NCI-H1105 (cell line): ENCODE results near the gene KDM8.
"Not testable (repeated sequence)": the region's sequence is repeated elsewhere in the genome, so short reads cannot be mapped to it uniquely, and the experiment has no call there.

Experiments
- DNase-seq: peaks from one replicate; lab custom pipeline; 2025; lab: John Stamatoyannopoulos, UW

KDM8 gene

DNA sequence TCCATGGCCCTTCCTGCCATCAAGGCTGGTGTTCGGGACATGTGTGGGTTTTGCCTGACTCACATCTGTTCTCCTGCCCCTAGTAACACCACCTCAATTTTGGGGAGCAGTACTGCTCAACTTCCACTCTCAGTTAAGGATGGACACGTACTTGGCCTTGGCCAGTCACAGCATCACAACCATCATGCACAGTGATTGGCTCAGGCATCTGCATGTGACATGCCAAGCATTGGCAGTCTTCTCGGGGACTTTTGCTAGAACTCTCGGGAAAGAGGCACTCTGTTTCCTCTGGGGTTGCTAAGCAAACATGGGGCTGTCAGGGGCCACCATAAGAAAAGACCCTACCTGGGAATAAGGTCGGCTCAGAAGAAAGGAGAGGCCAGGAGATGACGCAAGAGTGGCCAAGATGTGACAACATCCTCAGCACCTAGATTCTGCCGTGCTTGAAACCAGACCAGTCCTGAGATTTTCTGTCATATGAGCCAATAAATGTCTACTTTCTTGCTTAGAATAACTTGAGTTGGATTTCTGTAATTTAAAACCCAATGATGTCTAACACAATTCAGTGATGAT is 11.9 kb upstream of the KDM8 start:
- no peak for DNase-seq

GRCh38 chr16:27193300-27193990 is 9.9 kb upstream of the KDM8 start:
- no peak for DNase-seq

DNA sequence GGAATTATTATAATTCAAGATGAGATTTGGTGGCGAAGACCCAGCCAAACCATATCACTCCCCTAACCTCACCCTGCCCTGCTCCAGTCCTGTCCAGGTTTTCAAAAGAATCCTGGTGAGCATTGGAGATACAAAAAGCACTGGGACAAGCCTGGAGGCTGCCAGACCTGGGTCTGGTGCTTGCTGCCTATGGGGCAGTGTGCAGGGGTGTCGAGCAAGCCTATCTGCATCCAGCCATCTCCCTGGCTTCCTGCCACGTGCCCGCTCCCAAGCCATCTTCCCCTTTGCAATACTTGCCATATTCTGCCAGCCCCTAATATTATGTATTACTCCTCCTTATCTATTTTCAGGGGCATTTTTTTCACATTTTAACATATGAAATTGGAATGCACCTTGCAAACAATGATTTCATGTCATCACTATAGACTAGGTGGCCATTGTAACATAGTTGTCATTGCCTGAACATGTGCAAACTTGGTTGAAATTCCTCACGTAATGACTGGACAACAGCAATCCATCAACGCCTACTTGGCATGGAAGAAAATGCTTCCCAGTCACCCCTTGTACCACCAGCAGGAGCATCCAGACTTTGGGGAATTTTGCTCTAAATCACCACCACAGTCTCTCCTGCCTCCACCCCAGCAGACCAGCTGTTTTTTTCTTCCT is 8.1 kb upstream of the KDM8 start:
- DNase-seq = no peak

DNA sequence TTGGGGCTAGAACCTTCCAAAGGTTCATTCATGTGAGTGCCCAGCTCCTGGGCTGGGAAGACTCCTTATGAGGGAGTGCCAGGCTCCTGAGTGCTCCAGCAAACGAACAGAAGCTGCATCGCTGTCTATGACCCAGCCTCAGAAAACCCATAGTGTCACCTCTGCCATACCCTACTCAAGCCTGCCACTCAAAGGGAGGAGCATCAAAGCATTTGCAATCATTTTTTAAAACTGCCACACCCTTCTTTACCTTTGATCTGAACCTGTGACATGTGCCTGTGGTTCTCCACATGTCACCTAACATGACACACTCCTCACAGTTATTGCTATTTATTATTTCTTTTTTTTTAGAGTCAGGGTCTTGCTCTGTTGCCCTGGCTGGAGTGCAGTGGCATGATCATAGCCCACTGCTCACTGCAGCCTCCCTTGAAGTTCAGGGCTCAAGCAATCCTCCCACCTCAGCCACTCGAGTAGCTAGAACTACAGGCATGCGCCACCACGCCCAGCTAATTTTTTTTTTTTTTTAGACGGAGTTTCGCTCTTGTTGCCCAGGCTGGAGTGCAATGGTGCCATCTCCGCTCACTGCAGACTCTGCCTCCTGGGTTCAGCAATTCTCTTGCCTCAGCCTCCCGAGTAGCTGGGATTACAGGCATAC is 7.3 kb upstream of the KDM8 start:
- DNase-seq = no peak

- no peak for DNase-seq
Measured at GRCh38 chr16:27197004-27197403, 6.3 kb upstream of the KDM8 start.

DNA sequence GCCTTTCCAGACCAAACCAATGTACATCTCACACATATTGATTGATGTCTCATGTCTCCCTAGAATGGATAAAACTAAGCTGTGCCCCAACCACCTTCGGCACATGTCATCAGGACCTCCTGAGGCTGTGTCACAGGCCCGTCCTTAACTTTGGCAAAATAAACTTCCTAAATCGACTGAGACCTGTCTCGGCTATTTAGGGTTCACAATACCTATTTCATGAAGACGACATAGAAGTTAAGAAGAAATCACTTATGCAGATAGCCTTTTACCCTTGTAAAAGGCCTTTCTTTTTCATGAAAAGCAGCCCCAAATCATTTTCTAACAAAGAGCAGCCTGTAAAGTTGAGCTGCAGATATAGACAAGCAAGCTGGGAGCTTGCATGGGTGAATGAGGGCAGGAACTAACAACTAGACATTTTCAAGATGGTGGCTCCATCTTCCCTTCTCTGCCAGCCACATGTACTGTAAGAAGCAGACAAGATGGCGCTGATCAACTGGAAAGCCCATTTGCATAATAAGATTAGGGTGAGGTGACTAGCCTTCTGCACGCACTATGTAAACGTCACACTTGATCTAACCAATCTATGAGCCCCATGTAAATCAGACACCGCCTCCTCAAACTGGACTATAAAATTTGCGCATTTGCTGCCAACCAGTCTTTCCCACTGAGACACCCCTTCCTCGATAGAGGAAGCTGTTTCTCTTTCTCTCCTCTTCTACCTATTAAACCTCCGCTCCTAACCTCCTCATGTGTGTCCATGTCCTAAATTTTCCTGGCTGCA is 4.7 kb upstream of the KDM8 start:
- no peak for DNase-seq

- no peak for DNase-seq
Measured at GRCh38 chr16:27199235-27199586, 4.1 kb upstream of the KDM8 start.

DNA sequence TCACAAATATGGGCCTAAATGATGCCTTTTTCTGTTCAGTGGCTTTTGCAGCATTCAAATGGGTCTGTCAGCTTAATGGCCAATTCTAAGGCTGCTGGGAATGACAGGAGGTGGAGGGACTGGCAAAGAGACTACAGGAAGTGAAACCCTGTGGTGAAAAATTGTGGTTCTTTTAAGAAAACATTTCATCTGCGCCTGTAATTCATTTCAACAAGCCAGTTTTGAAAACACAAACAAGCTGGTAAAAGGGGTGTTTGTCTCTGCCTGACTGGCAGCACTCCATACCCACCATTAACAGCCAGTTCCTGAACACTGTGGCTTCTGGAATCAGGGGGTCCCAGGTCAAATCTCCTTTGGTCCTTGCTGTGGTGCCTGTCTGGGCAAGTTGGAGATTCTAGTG is 3.6 kb upstream of the KDM8 start:
- DNase-seq = no peak

GRCh38 chr16:27200914-27201313 is 2.4 kb upstream of the KDM8 start:
- not testable (repeated sequence) for DNase-seq

DNA sequence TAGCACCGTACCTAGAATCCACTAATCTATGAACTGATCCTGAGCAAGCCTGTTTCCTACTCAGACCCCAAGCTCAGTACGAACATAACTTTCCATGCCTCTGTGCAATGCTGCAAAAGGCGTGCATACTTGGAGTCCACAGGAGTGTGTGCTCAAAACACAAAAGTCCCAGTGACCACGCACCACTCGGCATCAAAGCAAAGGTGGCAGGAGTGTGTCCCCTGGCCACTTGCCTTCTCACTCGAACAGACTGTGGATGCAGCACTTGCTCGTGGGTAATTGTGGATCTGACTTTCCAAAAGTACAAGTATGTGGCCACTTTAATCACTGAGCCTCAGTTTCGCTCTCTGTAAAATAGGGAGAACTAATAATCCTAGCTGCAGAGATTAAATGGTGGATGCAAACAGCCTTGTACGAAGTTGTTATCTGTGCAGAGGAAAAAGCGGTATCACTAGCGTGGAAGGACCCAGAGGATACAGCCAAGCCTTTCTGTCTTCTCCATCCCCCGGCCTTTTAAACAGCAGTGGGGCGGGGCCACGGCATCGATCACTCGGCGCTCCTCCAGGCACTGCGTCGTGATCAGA is 311 bp upstream of the KDM8 start:
- DNase-seq = peak; percentile 79

DNA sequence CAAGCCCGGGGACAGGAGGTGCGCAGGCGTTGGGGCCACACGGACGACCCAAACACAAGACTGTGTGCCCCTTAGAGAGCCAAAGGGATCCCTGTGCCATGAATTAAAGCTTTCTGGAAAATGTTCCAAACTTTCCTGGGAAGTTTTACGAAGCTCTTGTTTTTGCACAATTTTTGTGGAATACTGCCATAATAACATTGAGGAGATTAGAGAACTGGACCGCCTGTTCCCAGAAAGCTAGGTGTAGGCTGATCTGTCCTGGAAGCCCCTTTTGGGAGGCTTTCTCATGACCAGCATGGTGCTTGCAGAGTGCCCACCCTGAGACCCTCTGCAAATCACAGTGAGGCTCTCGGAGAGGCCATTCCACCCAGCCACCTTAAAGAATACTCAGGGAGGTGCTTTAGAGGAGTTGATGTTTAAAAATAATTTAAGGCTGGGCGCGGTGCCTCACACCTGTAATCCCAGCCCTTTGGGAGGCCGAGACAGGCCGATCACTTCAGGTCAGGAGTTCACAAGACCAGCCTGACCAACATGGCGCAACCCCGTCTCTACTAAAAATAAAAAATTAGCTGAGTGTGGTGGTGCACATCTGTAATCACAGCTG is 1.1 kb downstream of the KDM8 start:
- no peak for DNase-seq

- no peak for DNase-seq
Measured at GRCh38 chr16:27205423-27206065, 2.2 kb downstream of the KDM8 start.

DNA sequence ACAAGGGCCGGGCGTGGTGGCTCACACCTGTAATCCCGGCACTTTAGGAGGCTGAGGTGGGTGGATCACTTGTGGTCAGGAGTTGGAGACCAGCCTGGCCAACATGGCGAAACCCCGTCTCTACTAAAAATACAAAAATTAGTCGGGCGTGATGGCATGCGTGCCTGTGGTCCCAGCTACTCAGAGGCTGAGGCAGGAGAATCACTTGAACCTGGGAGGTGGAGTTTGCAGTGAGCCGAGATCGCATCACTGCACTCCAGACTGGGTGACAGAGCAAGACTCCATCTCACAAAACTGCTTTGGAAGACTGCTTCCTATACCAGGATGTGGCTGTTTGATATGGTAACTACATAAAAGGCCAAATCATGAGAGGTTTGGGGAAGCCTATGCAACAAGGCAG is 3.8 kb downstream of the KDM8 start:
- not testable (repeated sequence) for DNase-seq

- no peak for DNase-seq
Measured at GRCh38 chr16:27208081-27208680, 4.9 kb downstream of the KDM8 start.

DNA sequence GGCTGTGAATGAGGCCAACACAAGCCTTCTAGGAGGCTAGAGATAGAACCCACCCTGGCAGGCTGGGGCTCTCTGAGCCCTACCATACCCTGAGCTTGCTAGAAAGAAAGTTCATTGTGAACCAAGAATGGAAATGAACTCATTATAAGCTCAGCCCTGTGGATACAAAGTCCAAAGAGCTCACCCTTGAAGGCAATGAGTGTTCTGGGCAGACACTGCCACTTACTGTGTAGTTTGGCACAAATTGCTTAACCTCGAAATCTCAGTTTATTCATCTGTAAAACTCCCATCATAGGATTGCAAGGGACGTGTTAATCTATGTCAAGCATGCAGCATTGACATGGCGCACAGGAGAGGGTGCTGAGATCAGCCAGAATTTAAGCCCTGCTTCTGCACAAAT is 5.5 kb downstream of the KDM8 start:
- no peak for DNase-seq

- no peak for DNase-seq
Measured at GRCh38 chr16:27209591-27209990, 6.3 kb downstream of the KDM8 start.

DNA sequence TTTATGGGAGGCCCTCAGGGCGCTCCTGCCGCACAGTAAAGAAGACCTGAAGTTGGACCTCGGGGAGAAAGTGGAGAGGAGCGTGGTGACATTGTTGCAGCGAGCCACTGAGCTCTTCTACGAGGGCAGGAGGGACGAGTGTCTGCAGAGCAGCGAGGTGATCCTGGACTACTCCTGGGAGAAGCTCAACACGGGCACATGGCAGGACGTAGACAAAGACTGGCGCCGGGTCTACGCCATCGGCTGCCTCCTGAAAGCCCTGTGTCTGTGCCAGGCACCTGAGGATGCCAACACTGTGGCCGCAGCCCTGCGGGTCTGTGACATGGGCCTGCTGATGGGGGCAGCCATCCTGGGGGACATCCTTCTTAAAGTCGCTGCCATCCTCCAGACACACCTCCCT is 6.8 kb downstream of the KDM8 start:
- no peak for DNase-seq

- no peak for DNase-seq
Measured at GRCh38 chr16:27211026-27211425, 7.7 kb downstream of the KDM8 start.

- DNase-seq = no peak
Measured at GRCh38 chr16:27214084-27214961, 11.0 kb downstream of the KDM8 start.

DNA sequence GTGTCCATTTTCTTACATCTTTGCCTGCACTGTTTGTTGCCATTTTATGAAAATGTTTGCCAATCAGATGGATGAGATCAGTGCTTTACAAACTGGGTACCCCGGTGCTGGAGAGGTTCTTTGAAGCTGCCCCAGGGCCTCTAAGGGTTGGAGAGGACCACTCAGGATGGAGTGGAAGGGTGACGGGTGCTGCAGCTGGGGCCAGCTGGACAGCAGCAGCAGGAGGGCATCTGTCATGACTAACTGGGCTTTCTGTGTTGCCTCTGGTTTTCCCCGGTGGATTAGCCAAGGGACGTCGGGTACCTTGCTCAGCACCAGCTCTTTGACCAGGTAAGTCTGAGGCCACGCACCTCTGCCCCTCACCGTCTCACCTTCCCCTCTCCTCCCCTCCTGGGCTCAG is 12.3 kb downstream of the KDM8 start:
- no peak for DNase-seq
